ENCODE measurements around the gene ABCC5. TPM values are rescaled to one million over a fixed set of nuclear protein-coding genes. Genes with fewer than 3 reads are reported as not detected.

The ABCC5 gene
- total and polyA plus RNA-seq, 2 of the 8 experiments (the other 6 are each of a cell fraction or from before 2014, with no cell fraction given): 25.3 to 40.8 TPM

GRCh38 chr3:183988216-183988790, 29.4 kb downstream of the ABCC5 start (continued):
- TF ChIP-seq CHD7 (IDR thresholded peaks at IDR 0.05; ENCODE audit: insufficient replicate concordance, low read length) (no peak), CBX5 (IDR thresholded peaks at IDR 0.05; ENCODE audit: low read depth, low read length) (no peak), CBX8 (IDR thresholded peaks at IDR 0.05; ENCODE audit: borderline replicate concordance, low read depth, low read length) (no peak), CTCF (IDR thresholded peaks at IDR 0.05; ENCODE audit: control extremely low read depth in 1 of 3, insufficient read depth in 1 of 3, low read depth in 1 of 3, low read length in 3 of 3) (no peak), NRF1 (IDR thresholded peaks at IDR 0.05; ENCODE audit: low read depth, low read length) (no peak), EP300 (IDR thresholded peaks at IDR 0.05; ENCODE audit: borderline replicate concordance in 1 of 2, low read depth in 2 of 2, low read length in 2 of 2) (no peak), KDM4A (IDR thresholded peaks at IDR 0.05; ENCODE audit: low read depth, low read length, severe bottlenecking) (no peak)

Data from H1 (cell line).